SK-N-SH (cell line): ENCODE results near the gene LTBP1.

Experiments
- CTCF ChIP-seq: fragments of 200-600 bp; sonication (generic); IDR thresholded peaks from 2 replicates; pipeline ENCODE4 v1.6.1; 2017; ENCODE audit warnings: antibody characterized with exemption, mild to moderate bottlenecking, moderate library complexity
- EP300 ChIP-seq, 2 experiments: IDR thresholded peaks; 2 replicates each; pipeline versions ENCODE4 v1.4.0 to v1.6.1; 2012; ENCODE audit warnings: borderline replicate concordance in 1 of 2, low read depth in 1 of 2, low read length in 1 of 2
- EZH2phosphoT487 ChIP-seq: fragments of 200-600 bp; sonication (generic); IDR thresholded peaks from 2 replicates; pipeline ENCODE4 v1.6.1; 2017; ENCODE audit warnings: low read depth, mixed run types, mild to moderate bottlenecking, antibody characterized with exemption, moderate library complexity, borderline replicate concordance
- FOXM1 ChIP-seq: IDR thresholded peaks from 2 replicates; pipeline ENCODE4 v1.4.0; 2012; ENCODE audit warnings: low read depth, mild to moderate bottlenecking
- IRF3 ChIP-seq: fragments of 150-350 bp; IDR thresholded peaks from 2 replicates; pipeline ENCODE4 v1.6.1; 2016; ENCODE audit warnings: mild to moderate bottlenecking, low read depth, low read length
- NRF1 ChIP-seq: IDR thresholded peaks from 2 replicates; pipeline ENCODE4 v1.6.1; 2012; ENCODE audit warnings: low read depth, mild to moderate bottlenecking, low read length
- POLR2AphosphoS5 ChIP-seq: IDR thresholded peaks from 2 replicates; pipeline ENCODE4 v1.6.1; 2012; ENCODE audit warnings: low read depth, low read length
- RAD21 ChIP-seq: IDR thresholded peaks from 2 replicates; pipeline ENCODE4 v1.6.1; 2012; ENCODE audit warnings: mild to moderate bottlenecking, low read length
- SIN3A ChIP-seq: IDR thresholded peaks from 2 replicates; pipeline ENCODE4 v1.6.1; 2012; ENCODE audit warnings: low read depth, mild to moderate bottlenecking, low read length, moderate library complexity, borderline replicate concordance
- TAF1 ChIP-seq: IDR thresholded peaks from 2 replicates; pipeline ENCODE4 v1.6.1; 2012; ENCODE audit warnings: low read depth, mild to moderate bottlenecking, low read length, moderate library complexity, borderline replicate concordance
- TF ChIP-seq, protein P1 (sequence below): IDR thresholded peaks from 2 replicates; pipeline ENCODE4 v1.4.0; 2012; ENCODE audit warnings: low read depth

DNA sequence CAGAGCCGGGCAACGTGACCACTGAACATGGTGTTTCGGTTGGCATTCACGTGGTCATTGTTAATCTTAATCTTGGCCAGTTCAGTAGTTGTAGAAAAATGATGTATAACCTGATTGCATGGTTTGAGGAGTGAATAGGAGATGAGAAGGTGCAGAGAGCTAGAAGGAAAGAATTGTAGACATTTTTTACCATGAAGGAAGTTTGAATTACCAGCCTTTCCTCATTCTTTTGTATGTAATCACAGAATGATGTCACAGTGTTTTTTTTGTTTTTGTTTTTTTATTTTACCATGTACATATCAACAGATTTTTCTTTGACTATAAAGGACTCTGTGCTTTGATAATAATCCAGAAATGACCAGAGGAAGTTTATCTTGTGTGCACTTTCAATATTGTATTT lies 126.3 kb downstream of the LTBP1 start:
- TF ChIP-seq EP300 (IDR thresholded peaks at IDR 0.05; ENCODE audit: borderline replicate concordance in 1 of 2, low read depth in 1 of 2, low read length in 1 of 2) (no peak), RAD21 (no peak), IRF3 (no peak), CTCF (no peak), NRF1 (no peak), EZH2phosphoT487 (no peak), FOXM1 (no peak), TAF1 (no peak), SIN3A (no peak), POLR2AphosphoS5 (no peak)
- TF ChIP-seq, protein P1, sequence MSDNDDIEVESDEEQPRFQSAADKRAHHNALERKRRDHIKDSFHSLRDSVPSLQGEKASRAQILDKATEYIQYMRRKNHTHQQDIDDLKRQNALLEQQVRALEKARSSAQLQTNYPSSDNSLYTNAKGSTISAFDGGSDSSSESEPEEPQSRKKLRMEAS: no peak
